Measurements from ENCODE around the gene CCDC198. TPM values are rescaled to one million over a fixed set of nuclear protein-coding genes. Genes with fewer than 3 reads are reported as not detected.

The CCDC198 gene
- total RNA-seq, 1 experiment from 2014 or later: not detected

DNA sequence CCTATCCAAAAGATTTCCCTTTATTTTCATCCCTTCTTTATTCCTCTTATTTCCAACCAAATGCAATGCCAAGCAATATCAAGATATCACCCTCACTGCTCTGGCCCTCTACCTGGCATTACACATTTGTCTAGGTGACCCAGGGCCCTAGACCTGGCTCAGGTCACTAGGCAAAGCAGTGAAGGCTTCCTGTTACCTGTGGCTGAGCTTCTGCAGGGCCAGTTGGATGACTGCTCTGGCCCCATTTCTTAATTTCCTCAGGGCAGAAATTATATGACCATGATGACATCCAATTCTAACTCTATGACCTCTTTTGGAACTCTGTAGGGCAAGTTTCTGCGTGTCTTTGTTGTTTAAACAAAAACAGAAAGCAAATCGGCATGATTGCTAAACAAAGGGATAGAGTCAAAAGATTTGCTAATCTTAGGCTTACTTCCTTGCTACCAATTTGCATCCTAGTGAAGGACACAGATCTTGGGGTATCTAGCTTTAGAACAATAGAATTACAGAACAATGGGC is 7.4 kb upstream of the CCDC198 start:
- Histone ChIP-seq H3K36me3 (ENCODE audit: control insufficient read depth, insufficient read depth, low read length) (no peaks in the 10 kb centered on the region), H3K4me3 (ENCODE audit: low read depth in 2 of 2, low read length in 2 of 2) (no peak overlapping the region), H3K27me3 (ENCODE audit: control insufficient read depth, insufficient read depth, low read length) (no peaks in the 10 kb centered on the region), H3K4me1 (ENCODE audit: control insufficient read depth, insufficient read depth, low read length) (no peaks in the 10 kb centered on the region), H3K9me3 (ENCODE audit: control insufficient read depth, insufficient read depth, low read depth, low read length) (no peaks in the 10 kb centered on the region), H3K27ac (ENCODE audit: low read length) (no peak overlapping the region)
- ATAC-seq: no peak
- BruUV-seq (replicated peaks): no TSS peak
- in situ Hi-C loops (cut with HindIII; ENCODE audit: low pct_unique_long_range_greater_than_20kb, low sequenced_read_pairs): no loop called here
- ChIA-PET POLR2A (no interaction called here), CTCF (no interaction called here)
- DNase-seq (ENCODE audit: low read depth, low spot score): no peak
- intact Hi-C loops (cut with micrococcal nuclease; ENCODE audit: unreplicated experiment): no loop called here
- TF ChIP-seq TCF7L2 (IDR thresholded peaks at IDR 0.05; ENCODE audit: low read depth, low read length) (no peak), SIN3A (IDR thresholded peaks at IDR 0.05; ENCODE audit: borderline replicate concordance, insufficient read depth, low read depth, low read length) (no peak), POLR2AphosphoS5 (IDR thresholded peaks at IDR 0.05; ENCODE audit: low read depth, low read length) (no peak)
- TF ChIP-seq, protein P1, sequence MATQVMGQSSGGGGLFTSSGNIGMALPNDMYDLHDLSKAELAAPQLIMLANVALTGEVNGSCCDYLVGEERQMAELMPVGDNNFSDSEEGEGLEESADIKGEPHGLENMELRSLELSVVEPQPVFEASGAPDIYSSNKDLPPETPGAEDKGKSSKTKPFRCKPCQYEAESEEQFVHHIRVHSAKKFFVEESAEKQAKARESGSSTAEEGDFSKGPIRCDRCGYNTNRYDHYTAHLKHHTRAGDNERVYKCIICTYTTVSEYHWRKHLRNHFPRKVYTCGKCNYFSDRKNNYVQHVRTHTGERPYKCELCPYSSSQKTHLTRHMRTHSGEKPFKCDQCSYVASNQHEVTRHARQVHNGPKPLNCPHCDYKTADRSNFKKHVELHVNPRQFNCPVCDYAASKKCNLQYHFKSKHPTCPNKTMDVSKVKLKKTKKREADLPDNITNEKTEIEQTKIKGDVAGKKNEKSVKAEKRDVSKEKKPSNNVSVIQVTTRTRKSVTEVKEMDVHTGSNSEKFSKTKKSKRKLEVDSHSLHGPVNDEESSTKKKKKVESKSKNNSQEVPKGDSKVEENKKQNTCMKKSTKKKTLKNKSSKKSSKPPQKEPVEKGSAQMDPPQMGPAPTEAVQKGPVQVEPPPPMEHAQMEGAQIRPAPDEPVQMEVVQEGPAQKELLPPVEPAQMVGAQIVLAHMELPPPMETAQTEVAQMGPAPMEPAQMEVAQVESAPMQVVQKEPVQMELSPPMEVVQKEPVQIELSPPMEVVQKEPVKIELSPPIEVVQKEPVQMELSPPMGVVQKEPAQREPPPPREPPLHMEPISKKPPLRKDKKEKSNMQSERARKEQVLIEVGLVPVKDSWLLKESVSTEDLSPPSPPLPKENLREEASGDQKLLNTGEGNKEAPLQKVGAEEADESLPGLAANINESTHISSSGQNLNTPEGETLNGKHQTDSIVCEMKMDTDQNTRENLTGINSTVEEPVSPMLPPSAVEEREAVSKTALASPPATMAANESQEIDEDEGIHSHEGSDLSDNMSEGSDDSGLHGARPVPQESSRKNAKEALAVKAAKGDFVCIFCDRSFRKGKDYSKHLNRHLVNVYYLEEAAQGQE (IDR thresholded peaks at IDR 0.05; ENCODE audit: insufficient read depth in 1 of 2, low read depth in 2 of 2, low read length in 1 of 2): no peak
- TF ChIP-seq, protein P2, sequence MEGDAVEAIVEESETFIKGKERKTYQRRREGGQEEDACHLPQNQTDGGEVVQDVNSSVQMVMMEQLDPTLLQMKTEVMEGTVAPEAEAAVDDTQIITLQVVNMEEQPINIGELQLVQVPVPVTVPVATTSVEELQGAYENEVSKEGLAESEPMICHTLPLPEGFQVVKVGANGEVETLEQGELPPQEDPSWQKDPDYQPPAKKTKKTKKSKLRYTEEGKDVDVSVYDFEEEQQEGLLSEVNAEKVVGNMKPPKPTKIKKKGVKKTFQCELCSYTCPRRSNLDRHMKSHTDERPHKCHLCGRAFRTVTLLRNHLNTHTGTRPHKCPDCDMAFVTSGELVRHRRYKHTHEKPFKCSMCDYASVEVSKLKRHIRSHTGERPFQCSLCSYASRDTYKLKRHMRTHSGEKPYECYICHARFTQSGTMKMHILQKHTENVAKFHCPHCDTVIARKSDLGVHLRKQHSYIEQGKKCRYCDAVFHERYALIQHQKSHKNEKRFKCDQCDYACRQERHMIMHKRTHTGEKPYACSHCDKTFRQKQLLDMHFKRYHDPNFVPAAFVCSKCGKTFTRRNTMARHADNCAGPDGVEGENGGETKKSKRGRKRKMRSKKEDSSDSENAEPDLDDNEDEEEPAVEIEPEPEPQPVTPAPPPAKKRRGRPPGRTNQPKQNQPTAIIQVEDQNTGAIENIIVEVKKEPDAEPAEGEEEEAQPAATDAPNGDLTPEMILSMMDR (IDR thresholded peaks at IDR 0.05): no peak

DNA sequence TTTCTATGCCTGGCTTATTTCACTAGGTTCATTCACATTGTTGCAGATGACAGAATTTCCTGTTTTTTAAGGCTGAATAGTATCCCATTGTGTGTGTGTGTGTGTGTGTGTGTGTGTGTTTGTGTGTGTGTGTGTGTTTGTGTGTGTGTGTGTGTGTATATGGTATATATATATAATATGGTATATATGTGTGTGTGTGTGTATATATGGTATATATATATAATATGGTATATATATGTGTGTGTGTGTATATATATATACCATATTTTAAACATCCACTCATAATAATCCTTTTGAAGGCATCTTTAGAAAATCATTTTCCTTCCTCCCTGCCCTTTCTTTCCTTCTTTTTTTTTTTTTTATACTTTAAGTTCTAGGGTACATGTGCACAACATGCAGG is 5.0 kb upstream of the CCDC198 start:
- no peaks in the 10 kb centered on the region for H3K36me3 ChIP-seq (ENCODE audit: control insufficient read depth, insufficient read depth, low read length)
- POLR2A ChIA-PET: no interaction called here
- H3K9me3 ChIP-seq (ENCODE audit: control insufficient read depth, insufficient read depth, low read depth, low read length): no peaks in the 10 kb centered on the region
- no peaks in the 10 kb centered on the region; the same call in 1 of the 2 replicates for H3K27me3 ChIP-seq (ENCODE audit: control insufficient read depth, insufficient read depth, low read length)
- TF ChIP-seq, protein P2 (IDR thresholded peaks at IDR 0.05): no peak
- TF ChIP-seq, protein P1 (IDR thresholded peaks at IDR 0.05; ENCODE audit: insufficient read depth in 1 of 2, low read depth in 2 of 2, low read length in 1 of 2): no peak
- TF ChIP-seq POLR2AphosphoS5 (IDR thresholded peaks at IDR 0.05; ENCODE audit: low read depth, low read length): no peak
- no peak for TF ChIP-seq SIN3A (IDR thresholded peaks at IDR 0.05; ENCODE audit: borderline replicate concordance, insufficient read depth, low read depth, low read length)
- TF ChIP-seq TCF7L2 (IDR thresholded peaks at IDR 0.05; ENCODE audit: low read depth, low read length): no peak
- in situ Hi-C loops (cut with HindIII; ENCODE audit: low pct_unique_long_range_greater_than_20kb, low sequenced_read_pairs) (no loop called here), intact Hi-C loops (cut with micrococcal nuclease; ENCODE audit: unreplicated experiment) (no loop called here)
- no TSS peak for BruUV-seq (replicated peaks)
- H3K27ac ChIP-seq (ENCODE audit: low read length): no peak overlapping the region
- H3K4me1 ChIP-seq (ENCODE audit: control insufficient read depth, insufficient read depth, low read length): no peaks in the 10 kb centered on the region
- CTCF ChIA-PET: no interaction called here
- ATAC-seq: no peak
- no peak for DNase-seq (ENCODE audit: low read depth, low spot score)
- no peak overlapping the region for H3K4me3 ChIP-seq (ENCODE audit: low read depth in 2 of 2, low read length in 2 of 2)

Measured in Panc1 (cell line).